Activated naive CD8-positive, alpha-beta T cell treated with anti-CD3 and anti-CD28 coated beads, Interleukin-2, amount 50 U/mL, for 24 hours (primary cell): ENCODE results near the gene TTC21B.
"Not testable (repeated sequence)": the region's sequence is repeated elsewhere in the genome, so short reads cannot be mapped to it uniquely, and the experiment has no call there.

Experiments
- ATAC-seq: fragments of 150-1000 bp; cut with Tn5 transposase; one replicate; pipeline ENCODE4 v1.10.0; 2021
- DNase-seq: peaks from one replicate; pipeline ENCODE4 v3.0.0; 2021
- H3K27ac Mint-ChIP-seq: one replicate; pipeline ENCODE4 v1.8.0; 2021; ENCODE audit warnings: mild to moderate bottlenecking, mixed read lengths
- H3K27me3 Mint-ChIP-seq: one replicate; pipeline ENCODE4 v1.8.0; 2021; ENCODE audit warnings: mixed read lengths
- H3K36me3 Mint-ChIP-seq: one replicate; pipeline ENCODE4 v1.8.0; 2021; ENCODE audit warnings: low read depth, mixed read lengths
- H3K4me1 Mint-ChIP-seq: one replicate; pipeline ENCODE4 v1.8.0; 2021; ENCODE audit warnings: mixed read lengths
- H3K4me3 Mint-ChIP-seq: one replicate; pipeline ENCODE4 v1.8.0; 2021; ENCODE audit warnings: mild to moderate bottlenecking, moderate library complexity, mixed read lengths
- H3K9me3 Mint-ChIP-seq: one replicate; pipeline ENCODE4 v1.8.0; 2021; ENCODE audit warnings: mixed read lengths

TTC21B gene

DNA sequence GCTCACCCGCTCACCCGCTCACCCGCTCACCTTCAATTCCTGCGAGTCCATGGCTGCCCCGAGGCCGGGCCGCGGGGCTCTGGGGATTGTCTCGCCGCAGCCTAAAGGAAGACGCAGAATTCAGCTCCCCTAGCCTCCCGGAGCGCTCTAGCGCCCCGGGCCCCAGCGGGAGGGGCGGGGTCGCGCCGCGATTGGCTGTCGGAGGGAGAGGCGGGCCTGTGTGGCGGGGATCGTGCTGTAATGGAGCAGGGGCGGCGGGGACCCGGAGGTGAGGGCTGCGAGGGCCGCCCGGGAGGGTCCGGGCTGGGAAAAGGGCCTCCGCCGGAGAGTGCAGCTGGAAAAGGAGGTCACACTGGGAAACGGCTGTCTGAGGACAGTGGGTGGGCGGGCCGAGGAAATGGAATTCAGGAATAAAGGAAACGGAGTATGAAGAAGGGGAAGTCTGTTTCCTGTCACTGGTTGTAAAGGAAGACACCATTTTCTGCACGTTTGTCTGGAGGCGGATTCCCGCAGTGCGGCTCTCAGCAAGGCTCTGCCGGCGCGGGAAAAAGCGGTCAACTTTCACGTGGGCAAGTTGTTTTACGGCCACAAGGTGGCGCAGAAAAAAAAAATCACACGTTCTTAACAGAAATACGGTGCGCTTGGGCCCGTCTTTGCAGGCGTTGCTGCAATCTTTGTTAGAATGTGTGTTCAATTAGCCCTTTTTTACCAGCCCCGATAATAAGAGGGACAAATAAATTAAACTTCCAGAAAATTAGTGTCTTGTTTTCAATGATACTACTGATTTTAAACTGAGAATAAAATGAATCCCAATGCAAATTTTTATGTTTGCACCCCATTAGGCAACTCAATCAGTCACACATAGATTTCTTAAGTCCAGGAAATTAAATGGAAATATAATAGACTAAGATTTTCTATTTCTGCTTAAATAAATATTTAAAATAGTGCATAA is at the start of gene TTC21B:
Gene TTC21B (minus strand): TSS at position 122 of the 952 bp plus-strand sequence. CDS start 71 bp downstream, at position 51.
- peaks cover 7% of the 10 kb centered on the region for H3K36me3 Mint-ChIP-seq
- peaks cover 14% of the 10 kb centered on the region for H3K4me1 Mint-ChIP-seq
- H3K27ac Mint-ChIP-seq = peak within 1 kb of the TSS; percentile 27
- ATAC-seq (peak; percentile 98), DNase-seq (peak; percentile 93)
- no peaks in the 10 kb centered on the region for H3K9me3 Mint-ChIP-seq
- H3K4me3 Mint-ChIP-seq = peak within 1 kb of the TSS; percentile 51
- no peaks in the 10 kb centered on the region for H3K27me3 Mint-ChIP-seq

DNA sequence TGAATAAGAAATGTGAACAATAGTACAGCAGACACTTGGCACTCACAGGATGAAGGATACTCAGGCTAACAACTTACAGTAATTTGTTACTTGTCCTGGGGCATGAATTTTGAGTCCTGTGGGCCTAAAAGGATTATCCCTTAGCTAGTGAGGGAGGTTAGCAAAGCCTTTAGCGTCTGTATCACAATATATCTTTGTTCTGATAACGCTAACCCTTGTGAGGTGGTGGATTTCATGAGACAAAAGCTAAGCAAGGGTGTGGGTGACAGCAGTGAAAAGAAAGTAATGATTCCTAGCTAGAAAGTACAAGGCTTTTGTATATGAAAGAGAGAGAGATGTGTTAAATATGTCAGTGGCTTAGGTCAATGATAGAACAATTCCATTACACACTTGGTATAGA is 46.8 kb upstream of the TTC21B start:
- DNase-seq (no peak), ATAC-seq (no peak)
- Mint-ChIP-seq H3K4me3 (no peak overlapping the region), H3K27ac (no peak overlapping the region), H3K4me1 (no peaks in the 10 kb centered on the region), H3K27me3 (peaks cover 10% of the 10 kb centered on the region), H3K36me3 (no peaks in the 10 kb centered on the region), H3K9me3 (no peaks in the 10 kb centered on the region)

DNA sequence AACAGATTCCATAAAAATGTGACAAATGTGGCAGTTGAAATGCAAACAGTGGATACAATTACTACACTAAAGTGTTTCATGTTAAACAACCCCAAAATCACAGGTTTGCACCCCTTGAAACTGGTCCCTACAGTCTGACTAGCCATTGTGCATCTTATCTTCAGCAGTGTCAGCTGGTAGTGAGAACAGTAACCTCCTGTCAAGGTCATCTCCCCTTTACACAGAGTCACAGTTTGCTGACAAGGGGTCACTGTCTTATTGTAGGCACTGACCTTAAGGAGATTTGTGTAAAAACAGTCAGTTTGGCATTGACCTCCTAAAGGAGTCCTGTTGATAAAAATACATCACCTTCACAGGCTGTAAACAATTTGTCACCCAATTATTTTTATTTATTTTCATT is 37.3 kb upstream of the TTC21B start:
- Mint-ChIP-seq H3K27me3 (peaks cover 3% of the 10 kb centered on the region), H3K27ac (no peak overlapping the region), H3K36me3 (no peaks in the 10 kb centered on the region), H3K9me3 (no peaks in the 10 kb centered on the region), H3K4me1 (no peaks in the 10 kb centered on the region), H3K4me3 (no peak overlapping the region)
- DNase-seq (no peak), ATAC-seq (no peak)

DNA sequence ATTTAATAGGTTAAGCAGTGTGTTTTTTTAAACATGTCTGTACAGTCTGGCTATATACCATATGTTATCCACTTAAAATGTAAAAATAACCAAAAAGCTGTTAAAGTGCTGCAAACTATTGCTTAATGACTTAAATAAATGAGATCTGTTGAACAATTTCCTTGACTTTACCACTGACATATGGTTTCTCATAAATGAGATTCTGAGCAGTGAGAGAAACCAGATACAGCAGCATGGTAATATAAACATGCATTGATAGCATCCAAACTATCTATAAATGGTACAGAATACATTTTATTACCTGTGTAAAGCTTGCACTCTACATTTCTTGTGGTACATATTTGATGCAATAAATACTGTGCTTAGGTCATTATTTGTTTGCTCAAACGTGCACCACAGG is 36.3 kb upstream of the TTC21B start:
- DNase-seq = no peak
- ATAC-seq = no peak
- Mint-ChIP-seq H3K27ac (no peak overlapping the region), H3K36me3 (no peaks in the 10 kb centered on the region), H3K4me3 (no peak overlapping the region), H3K9me3 (no peaks in the 10 kb centered on the region), H3K27me3 (peaks cover 6% of the 10 kb centered on the region), H3K4me1 (no peaks in the 10 kb centered on the region)

DNA sequence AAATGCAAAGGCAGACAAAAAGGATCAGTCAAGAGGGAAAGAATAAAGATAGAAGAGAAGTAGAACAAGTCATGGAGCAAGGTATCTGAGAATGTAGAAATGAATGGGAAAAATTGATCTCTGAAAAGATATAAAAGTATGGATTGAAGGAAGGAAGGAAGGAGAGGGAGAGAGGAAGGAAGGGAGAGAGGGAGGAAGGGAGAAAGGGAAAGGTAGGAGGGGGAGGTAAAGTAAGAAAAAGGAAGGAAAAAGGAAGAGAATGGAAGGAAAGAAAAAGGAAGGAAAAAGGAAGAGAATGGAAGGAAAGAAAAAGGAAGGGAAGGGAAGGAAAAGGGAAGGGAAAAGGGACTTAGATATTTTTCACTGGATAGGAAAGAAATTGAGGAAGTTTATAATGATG is 31.5 kb upstream of the TTC21B start:
- Mint-ChIP-seq H3K4me3 (no peak overlapping the region), H3K27me3 (peaks cover 18% of the 10 kb centered on the region)
- ATAC-seq = no peak

DNA sequence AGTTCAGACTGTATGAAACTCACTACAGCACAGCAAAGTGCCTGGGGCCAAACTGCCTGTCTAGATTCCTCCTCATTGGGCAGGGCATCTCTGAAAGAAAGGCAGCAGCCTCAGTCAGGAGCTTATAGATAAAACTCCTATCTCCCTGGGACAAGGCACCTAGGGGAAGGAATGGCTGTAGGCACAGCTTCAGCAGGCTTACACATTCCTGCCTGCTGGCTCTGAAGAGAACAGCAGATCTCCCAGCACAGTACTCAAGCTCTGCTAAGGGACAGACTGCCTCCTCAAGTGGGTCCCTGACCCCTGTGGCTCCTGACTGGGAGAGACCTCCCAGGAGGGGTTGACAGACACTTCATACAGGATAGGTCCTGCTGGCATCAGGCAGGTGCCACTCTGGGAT is 18.6 kb upstream of the TTC21B start:
- H3K27me3 Mint-ChIP-seq = peaks cover 19% of the 10 kb centered on the region
- not testable (repeated sequence) for DNase-seq, H3K4me1 Mint-ChIP-seq, H3K9me3 Mint-ChIP-seq, H3K36me3 Mint-ChIP-seq, H3K4me3 Mint-ChIP-seq, ATAC-seq, H3K27ac Mint-ChIP-seq

More for the DNA sequence above, 31.5 kb upstream of the TTC21B start:
- H3K27ac Mint-ChIP-seq = no peak overlapping the region
- no peaks in the 10 kb centered on the region for H3K4me1 Mint-ChIP-seq
- no peaks in the 10 kb centered on the region for H3K36me3 Mint-ChIP-seq
- H3K9me3 Mint-ChIP-seq = no peaks in the 10 kb centered on the region
- DNase-seq = no peak

DNA sequence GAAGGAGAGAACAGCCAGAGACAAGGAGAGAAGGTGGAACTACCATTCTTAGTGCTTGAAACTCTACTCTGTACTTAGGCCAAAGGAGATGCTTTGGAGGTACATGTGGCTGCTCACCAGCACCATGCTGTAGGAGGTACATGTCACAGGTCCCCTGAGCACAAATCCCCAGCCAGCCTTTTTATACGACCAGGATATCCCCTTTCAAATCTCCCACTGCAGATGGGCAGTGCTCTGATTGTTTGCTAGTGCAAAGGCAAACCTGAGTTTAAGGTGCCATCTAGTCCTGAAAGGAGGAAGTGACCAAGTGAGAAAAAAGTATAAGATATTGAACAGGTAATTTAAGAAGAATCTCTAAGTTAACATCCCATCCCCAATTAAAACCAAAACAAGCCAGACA is 17.1 kb upstream of the TTC21B start:
- DNase-seq (no peak), ATAC-seq (no peak)
- Mint-ChIP-seq H3K4me1 (no peaks in the 10 kb centered on the region), H3K4me3 (no peak overlapping the region), H3K27me3 (peaks cover 19% of the 10 kb centered on the region), H3K9me3 (no peaks in the 10 kb centered on the region), H3K27ac (no peak overlapping the region), H3K36me3 (no peaks in the 10 kb centered on the region)

DNA sequence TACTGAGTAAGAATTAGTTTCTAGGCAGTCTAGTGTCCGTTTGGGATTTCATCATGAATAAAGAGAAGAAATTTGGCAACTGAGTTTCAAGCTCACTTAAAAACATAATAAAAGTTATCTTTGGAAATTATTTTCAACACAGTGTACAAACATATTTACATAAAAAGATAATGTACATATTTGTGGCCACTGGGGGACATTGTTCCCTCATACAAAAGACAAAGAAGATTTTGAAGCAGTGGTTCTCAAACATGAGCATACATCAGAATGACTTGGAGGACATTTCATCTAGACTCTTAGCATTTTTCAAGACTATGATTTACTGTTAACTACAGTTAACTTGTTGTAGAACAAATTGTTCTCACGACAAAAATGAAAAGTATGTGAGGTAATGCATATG is 15.7 kb upstream of the TTC21B start:
- H3K27ac Mint-ChIP-seq = no peak overlapping the region
- H3K36me3 Mint-ChIP-seq = no peaks in the 10 kb centered on the region
- no peaks in the 10 kb centered on the region for H3K4me1 Mint-ChIP-seq
- H3K9me3 Mint-ChIP-seq = no peaks in the 10 kb centered on the region
- ATAC-seq = no peak
- no peak overlapping the region for H3K4me3 Mint-ChIP-seq
- peaks cover 15% of the 10 kb centered on the region for H3K27me3 Mint-ChIP-seq
- no peak for DNase-seq

DNA sequence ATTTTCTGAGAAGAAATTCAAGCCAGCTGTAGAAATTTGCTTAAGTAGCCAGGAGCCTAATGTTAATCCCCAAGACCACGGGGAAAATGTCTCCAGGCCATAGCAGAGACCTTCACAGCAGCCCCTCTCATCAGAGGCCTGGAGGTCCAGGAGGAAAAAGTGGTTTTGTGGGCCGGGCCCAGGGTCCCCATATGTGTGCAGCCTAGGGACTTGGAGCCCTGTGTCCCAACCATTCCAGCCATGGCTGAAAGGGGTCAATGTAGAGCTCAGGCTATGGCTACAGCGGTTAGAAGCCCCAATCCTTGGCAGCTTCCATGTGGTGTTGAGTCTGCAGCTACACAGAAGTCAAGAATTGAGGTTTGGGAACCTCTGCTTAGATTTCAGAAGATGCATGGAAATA is 14.2 kb upstream of the TTC21B start:
- no peak for ATAC-seq
- no peak overlapping the region for H3K4me3 Mint-ChIP-seq
- no peak for DNase-seq
- peaks cover 11% of the 10 kb centered on the region for H3K27me3 Mint-ChIP-seq
- no peaks in the 10 kb centered on the region for H3K4me1 Mint-ChIP-seq
- H3K27ac Mint-ChIP-seq = no peak overlapping the region
- H3K9me3 Mint-ChIP-seq = no peaks in the 10 kb centered on the region
- no peaks in the 10 kb centered on the region for H3K36me3 Mint-ChIP-seq

DNA sequence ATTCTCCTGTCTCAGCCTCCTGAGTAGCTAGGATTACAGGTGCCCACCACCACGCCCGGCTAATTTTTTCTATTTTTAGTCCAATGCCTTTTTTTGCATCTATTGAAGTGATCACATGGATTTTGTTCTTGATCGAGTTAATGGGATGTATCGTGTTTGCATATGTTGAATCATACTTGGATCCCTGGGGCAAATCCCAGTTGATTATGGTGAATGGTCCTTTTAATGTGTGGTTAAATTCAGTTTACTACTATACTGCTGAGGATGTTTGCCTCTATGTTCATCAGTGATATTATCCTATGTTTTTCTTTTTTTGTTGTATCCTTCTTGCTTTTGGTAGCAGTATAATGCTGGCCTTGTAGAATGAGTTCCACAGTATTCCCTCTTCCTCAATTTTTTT is 8.2 kb upstream of the TTC21B start:
- H3K27ac Mint-ChIP-seq = no peak overlapping the region
- H3K27me3 Mint-ChIP-seq = no peaks in the 10 kb centered on the region
- H3K36me3 Mint-ChIP-seq = no peaks in the 10 kb centered on the region
- H3K4me1 Mint-ChIP-seq = no peaks in the 10 kb centered on the region
- H3K4me3 Mint-ChIP-seq = no peak overlapping the region
- no peak for ATAC-seq
- H3K9me3 Mint-ChIP-seq = no peaks in the 10 kb centered on the region
- DNase-seq = no peak

DNA sequence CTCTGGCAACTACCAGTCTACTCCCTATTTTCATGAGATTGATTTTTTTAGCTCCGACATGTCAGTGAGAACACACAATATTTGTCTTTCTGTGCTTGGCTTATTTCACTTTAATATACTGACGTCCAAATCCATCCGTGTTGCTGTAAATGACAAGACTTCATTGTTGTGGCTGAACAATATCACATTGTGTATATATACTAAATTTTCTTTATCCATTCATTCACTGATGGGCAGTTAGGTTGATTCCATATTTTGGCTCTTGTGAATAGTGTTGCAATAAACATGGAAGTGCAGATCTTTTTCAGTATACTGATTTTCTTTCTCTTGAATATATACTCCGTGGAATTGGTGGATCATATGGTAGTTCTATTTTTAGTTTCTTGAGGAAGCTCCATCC is 5.8 kb upstream of the TTC21B start:
- Mint-ChIP-seq H3K27ac (no peak overlapping the region), H3K27me3 (no peaks in the 10 kb centered on the region), H3K4me3 (no peak overlapping the region), H3K4me1 (peaks cover 12% of the 10 kb centered on the region), H3K9me3 (no peaks in the 10 kb centered on the region), H3K36me3 (no peaks in the 10 kb centered on the region)
- ATAC-seq (no peak), DNase-seq (no peak)

DNA sequence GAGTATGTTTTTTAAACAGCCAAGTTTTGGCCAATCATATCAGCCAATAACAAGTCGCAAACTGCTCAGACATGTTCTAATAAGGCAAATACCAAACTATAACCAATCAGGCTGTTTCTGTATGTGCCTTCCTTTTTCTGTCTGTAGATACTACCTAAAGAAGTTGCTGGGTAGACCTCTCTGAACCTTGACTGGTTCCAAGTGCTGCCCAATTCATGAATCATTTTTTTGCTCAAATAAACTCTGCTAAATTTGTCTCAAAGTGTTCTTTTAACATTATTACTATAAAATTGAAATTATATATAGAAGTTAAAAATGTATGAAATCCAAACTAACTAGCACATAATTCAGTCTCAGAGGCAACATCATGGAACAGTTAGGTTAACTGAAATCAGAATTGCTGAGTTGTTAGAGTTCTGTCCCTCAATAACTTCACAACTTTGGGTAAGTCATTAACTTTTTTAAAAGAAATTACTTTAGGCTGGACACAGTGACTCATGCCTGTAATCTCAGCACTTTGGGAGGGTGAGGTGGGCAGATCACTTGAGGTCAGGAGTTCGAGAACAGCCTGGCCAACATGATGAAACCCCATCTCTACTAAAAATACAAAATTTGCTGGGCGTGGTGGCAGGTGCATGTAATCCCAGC is 4.9 kb upstream of the TTC21B start:
- Mint-ChIP-seq H3K36me3 (no peaks in the 10 kb centered on the region), H3K27ac (no peak overlapping the region), H3K27me3 (no peaks in the 10 kb centered on the region), H3K4me3 (no peak overlapping the region), H3K9me3 (no peaks in the 10 kb centered on the region), H3K4me1 (peaks cover 14% of the 10 kb centered on the region)
- DNase-seq (no peak), ATAC-seq (no peak)

DNA sequence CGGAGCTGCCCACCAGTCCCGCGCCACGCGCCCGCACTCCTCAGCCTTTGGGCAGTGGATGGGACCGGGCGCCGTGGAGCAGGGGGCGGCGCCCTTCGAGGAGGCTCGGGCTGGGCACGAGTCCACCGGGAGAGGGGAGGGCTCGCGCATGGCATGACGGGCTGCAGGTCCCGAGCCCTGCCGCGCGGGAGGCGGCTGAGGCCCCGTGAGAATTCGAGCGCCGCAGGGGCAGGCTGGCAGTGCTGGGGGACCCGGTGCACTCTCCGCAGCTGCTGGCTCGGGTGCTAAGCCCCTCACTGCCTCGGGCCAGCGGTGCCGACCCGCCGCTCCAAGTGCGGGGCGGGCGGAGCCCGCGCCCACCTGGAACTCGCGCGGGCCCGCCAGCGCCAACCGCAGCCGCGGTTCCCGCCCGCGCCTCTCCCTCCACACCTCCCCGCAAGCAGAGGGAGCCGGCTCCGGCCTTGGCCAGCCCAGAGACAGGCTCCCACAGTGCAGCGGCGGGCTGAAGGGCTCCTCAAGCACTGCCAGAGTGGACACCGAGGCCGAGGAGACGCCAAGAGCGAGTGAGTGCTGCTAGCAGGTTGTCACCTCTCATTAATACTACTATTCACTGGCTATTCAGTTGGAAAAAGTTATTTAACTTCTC is 3.6 kb upstream of the TTC21B start:
- ATAC-seq (no peak), DNase-seq (no peak)
- H3K27me3 Mint-ChIP-seq = no peaks in the 10 kb centered on the region
- H3K36me3 Mint-ChIP-seq = no peaks in the 10 kb centered on the region
- peaks cover 14% of the 10 kb centered on the region for H3K4me1 Mint-ChIP-seq
- no peak overlapping the region for H3K27ac Mint-ChIP-seq
- H3K9me3 Mint-ChIP-seq = no peaks in the 10 kb centered on the region
- H3K4me3 Mint-ChIP-seq = no peak overlapping the region

DNA sequence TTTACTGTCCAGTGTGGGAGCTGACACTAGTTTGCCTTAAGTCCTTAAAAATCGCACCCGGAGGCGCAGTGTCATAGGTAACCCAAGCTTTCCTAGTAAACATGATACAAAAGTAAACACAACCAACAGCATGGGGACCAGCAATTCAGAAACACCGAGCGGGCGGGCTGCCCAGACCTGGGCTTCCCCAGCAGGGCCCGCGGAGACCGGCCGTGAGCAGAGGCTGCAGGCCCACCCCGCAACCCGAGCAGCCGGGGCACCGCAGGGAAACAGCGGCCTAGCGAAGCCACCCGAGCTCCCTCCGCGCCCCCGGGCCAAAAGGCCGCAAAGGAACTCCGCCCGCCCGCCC is 296 bp downstream of the TTC21B start:
- DNase-seq = no peak
- no peak overlapping the region for H3K4me3 Mint-ChIP-seq

DNA sequence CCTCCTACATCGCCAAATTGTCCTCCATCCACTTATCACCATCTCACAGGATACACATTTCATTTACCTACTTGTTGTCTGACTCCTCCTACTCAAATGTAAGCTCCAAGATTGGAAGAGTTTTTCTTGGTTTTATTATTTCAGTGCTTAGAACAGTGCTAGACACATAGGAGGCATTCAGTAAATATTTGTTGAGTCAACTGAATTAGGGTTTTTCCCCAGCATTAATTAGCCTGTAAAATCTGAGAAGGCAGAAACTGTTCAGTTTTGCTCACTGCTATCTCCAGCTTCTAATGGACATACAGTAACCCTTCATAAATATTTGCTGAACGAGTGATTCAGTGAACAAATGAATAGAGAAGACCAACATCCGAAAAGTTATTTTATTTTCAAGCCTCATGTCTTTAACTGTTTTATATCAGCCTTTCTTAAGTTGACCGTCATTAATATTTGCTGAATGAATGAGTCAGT is 800 bp downstream of the TTC21B start:
- Mint-ChIP-seq H3K9me3 (no peaks in the 10 kb centered on the region), H3K4me1 (peaks cover 14% of the 10 kb centered on the region), H3K36me3 (peaks cover 16% of the 10 kb centered on the region), H3K27me3 (no peaks in the 10 kb centered on the region), H3K4me3 (no peak overlapping the region), H3K27ac (no peak overlapping the region)
- ATAC-seq = no peak
- DNase-seq = no peak

More for the DNA sequence above, 296 bp downstream of the TTC21B start:
- Mint-ChIP-seq H3K27ac (no peak overlapping the region), H3K4me1 (peaks cover 14% of the 10 kb centered on the region), H3K36me3 (peaks cover 11% of the 10 kb centered on the region), H3K27me3 (no peaks in the 10 kb centered on the region), H3K9me3 (no peaks in the 10 kb centered on the region)
- peak; percentile 45 for ATAC-seq
